ENCODE measurements around the gene DENND4B.

DNA sequence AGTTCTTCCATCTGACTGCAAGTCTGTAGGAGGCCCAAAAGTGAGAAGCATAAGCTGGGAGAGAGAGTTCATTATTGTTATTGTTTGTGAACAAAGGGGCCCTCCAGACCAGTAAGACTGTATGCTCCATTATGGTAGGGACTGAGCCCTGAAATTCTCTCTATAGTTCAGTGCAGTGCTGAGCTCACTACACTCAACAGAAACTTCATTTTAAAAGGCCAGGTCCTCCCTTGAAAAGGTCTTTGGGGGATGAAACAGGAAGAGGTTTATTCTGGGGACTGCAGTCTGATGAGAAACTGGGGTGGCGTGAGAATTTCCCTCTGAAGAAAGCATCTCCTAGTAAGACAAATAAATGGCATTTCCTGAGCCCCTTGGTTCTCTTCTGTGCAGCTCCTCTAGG, 18.3 kb downstream of the DENND4B start:
- TF ChIP-seq, protein P1, sequence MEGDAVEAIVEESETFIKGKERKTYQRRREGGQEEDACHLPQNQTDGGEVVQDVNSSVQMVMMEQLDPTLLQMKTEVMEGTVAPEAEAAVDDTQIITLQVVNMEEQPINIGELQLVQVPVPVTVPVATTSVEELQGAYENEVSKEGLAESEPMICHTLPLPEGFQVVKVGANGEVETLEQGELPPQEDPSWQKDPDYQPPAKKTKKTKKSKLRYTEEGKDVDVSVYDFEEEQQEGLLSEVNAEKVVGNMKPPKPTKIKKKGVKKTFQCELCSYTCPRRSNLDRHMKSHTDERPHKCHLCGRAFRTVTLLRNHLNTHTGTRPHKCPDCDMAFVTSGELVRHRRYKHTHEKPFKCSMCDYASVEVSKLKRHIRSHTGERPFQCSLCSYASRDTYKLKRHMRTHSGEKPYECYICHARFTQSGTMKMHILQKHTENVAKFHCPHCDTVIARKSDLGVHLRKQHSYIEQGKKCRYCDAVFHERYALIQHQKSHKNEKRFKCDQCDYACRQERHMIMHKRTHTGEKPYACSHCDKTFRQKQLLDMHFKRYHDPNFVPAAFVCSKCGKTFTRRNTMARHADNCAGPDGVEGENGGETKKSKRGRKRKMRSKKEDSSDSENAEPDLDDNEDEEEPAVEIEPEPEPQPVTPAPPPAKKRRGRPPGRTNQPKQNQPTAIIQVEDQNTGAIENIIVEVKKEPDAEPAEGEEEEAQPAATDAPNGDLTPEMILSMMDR (IDR thresholded peaks at IDR 0.05; ENCODE audit: poor library complexity): no peak
- no peak for TF ChIP-seq EZH2 (IDR thresholded peaks at IDR 0.05; ENCODE audit: borderline replicate concordance)
